Osteocyte (in vitro differentiated cells): ENCODE data around the gene PADI1. TPM values are rescaled to one million over a fixed set of nuclear protein-coding genes. Genes with fewer than 3 reads are reported as not detected.

Source experiments
- DNase-seq: peaks from one replicate; pipeline ENCODE4 v3.0.0; 2021; ENCODE audit warnings: mixed read lengths; ENCODE audit not compliant: unreplicated experiment; ENCODE audit errors: extremely low spot score
- H3K27ac Mint-ChIP-seq: one replicate; pipeline ENCODE4 v1.8.0; 2021; ENCODE audit warnings: mild to moderate bottlenecking, mixed read lengths; ENCODE audit not compliant: unreplicated experiment
- H3K27me3 Mint-ChIP-seq: one replicate; pipeline ENCODE4 v1.8.0; 2021; ENCODE audit warnings: mixed read lengths; ENCODE audit not compliant: unreplicated experiment
- H3K36me3 Mint-ChIP-seq: one replicate; pipeline ENCODE4 v1.8.0; 2021; ENCODE audit warnings: mixed read lengths; ENCODE audit not compliant: unreplicated experiment
- H3K4me1 Mint-ChIP-seq: one replicate; pipeline ENCODE4 v1.8.0; 2021; ENCODE audit warnings: mixed read lengths; ENCODE audit not compliant: unreplicated experiment
- H3K4me3 Mint-ChIP-seq: one replicate; pipeline ENCODE4 v1.8.0; 2021; ENCODE audit warnings: mild to moderate bottlenecking, moderate library complexity, mixed read lengths; ENCODE audit not compliant: unreplicated experiment
- H3K9me3 Mint-ChIP-seq: one replicate; pipeline ENCODE4 v1.8.0; 2021; ENCODE audit warnings: mixed read lengths; ENCODE audit not compliant: unreplicated experiment
- total RNA-seq: library from RNA; stranded (reverse); gene quantifications from 2 replicates; pipeline ENCODE4 v1.2.1, GENCODE V29; 2021
- TF ChIP-seq, protein P1 (sequence below): fragments of 200-600 bp; sonication (generic); IDR thresholded peaks from 2 replicates; pipeline ENCODE4 v1.5.0; 2021; ENCODE audit warnings: antibody characterized with exemption, mild to moderate bottlenecking, moderate library complexity

Gene PADI1
- total RNA-seq, 1 donor from 2014 or later: 1.7 TPM

DNA sequence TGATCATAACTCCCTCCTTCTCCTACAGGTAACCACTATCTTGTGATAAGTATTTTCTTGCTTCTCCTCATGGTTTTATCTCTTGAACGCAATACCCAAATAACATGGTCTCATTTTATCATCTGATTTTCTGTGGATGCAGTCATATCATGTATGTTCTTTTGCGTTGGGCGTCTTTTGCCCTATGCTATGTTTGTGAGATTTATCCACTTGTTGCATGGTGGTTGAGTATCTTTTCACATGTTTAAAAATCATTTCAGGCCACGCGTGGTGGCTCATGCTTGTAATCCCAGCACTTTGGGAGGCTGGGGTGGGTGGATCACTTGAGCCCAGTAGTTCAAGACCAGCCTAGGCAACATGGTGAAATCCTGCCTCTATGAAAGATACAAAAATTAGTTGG is 59.5 kb downstream of the PADI1 start:
- Mint-ChIP-seq H3K27ac (no peak overlapping the region), H3K9me3 (peaks cover 5% of the 10 kb centered on the region), H3K4me1 (peaks cover under 1% of the 10 kb centered on the region), H3K4me3 (no peak overlapping the region), H3K27me3 (peaks cover 6% of the 10 kb centered on the region), H3K36me3 (peaks cover 4% of the 10 kb centered on the region)
- TF ChIP-seq, protein P1, sequence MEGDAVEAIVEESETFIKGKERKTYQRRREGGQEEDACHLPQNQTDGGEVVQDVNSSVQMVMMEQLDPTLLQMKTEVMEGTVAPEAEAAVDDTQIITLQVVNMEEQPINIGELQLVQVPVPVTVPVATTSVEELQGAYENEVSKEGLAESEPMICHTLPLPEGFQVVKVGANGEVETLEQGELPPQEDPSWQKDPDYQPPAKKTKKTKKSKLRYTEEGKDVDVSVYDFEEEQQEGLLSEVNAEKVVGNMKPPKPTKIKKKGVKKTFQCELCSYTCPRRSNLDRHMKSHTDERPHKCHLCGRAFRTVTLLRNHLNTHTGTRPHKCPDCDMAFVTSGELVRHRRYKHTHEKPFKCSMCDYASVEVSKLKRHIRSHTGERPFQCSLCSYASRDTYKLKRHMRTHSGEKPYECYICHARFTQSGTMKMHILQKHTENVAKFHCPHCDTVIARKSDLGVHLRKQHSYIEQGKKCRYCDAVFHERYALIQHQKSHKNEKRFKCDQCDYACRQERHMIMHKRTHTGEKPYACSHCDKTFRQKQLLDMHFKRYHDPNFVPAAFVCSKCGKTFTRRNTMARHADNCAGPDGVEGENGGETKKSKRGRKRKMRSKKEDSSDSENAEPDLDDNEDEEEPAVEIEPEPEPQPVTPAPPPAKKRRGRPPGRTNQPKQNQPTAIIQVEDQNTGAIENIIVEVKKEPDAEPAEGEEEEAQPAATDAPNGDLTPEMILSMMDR: no peak
- DNase-seq: no peak

DNA sequence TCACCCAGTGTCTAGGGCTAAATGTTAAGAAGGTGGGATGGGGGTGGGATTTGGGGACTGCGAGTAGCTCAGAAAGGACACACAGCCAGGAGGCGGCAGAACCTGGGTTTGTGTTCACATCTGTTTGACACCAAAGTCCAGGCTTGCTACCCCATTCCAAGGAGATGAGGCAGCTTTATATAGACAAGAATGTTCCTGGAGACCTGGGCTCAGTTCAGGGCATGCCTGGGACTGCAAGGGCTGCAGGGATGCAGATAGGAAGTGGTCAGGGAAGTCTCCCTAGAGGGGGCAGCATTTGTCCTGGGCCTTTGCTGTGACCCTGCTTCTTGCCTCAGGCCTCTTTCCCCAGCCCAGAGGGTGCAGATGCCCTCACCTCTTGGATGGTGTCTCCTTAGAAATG is 60.2 kb downstream of the PADI1 start:
- Mint-ChIP-seq H3K9me3 (peaks cover 5% of the 10 kb centered on the region), H3K4me1 (no peaks in the 10 kb centered on the region), H3K27me3 (peaks cover 6% of the 10 kb centered on the region), H3K36me3 (peaks cover 4% of the 10 kb centered on the region), H3K27ac (no peak overlapping the region), H3K4me3 (no peak overlapping the region)
- TF ChIP-seq, protein P1: no peak
- no peak for DNase-seq

GRCh38 chr1:17265950-17266349 is 61.0 kb downstream of the PADI1 start:
- Mint-ChIP-seq H3K36me3 (peaks cover 4% of the 10 kb centered on the region), H3K27me3 (peaks cover 6% of the 10 kb centered on the region), H3K4me1 (no peaks in the 10 kb centered on the region), H3K9me3 (peaks cover 5% of the 10 kb centered on the region), H3K4me3 (no peak overlapping the region), H3K27ac (no peak overlapping the region)
- TF ChIP-seq, protein P1: no peak
- DNase-seq: no peak

GRCh38 chr1:17270891-17271765 is 66.2 kb downstream of the PADI1 start:
- no peak overlapping the region for H3K27ac Mint-ChIP-seq
- H3K27me3 Mint-ChIP-seq: no peaks in the 10 kb centered on the region
- H3K9me3 Mint-ChIP-seq: no peaks in the 10 kb centered on the region
- no peaks in the 10 kb centered on the region for H3K36me3 Mint-ChIP-seq
- H3K4me3 Mint-ChIP-seq: no peak overlapping the region
- DNase-seq: no peak
- TF ChIP-seq, protein P1: no peak
- H3K4me1 Mint-ChIP-seq: no peaks in the 10 kb centered on the region

GRCh38 chr1:17272066-17272465 is 67.1 kb downstream of the PADI1 start:
- H3K27ac Mint-ChIP-seq: no peak overlapping the region
- H3K36me3 Mint-ChIP-seq: no peaks in the 10 kb centered on the region
- H3K4me1 Mint-ChIP-seq: peaks cover 4% of the 10 kb centered on the region
- H3K9me3 Mint-ChIP-seq: no peaks in the 10 kb centered on the region
- TF ChIP-seq, protein P1: no peak
- H3K4me3 Mint-ChIP-seq: no peak overlapping the region
- no peaks in the 10 kb centered on the region for H3K27me3 Mint-ChIP-seq
- no peak for DNase-seq
